Tibial nerve (tissue), 4 donors: ENCODE measurements around the gene ARL8B. TPM values are rescaled to one million over a fixed set of nuclear protein-coding genes. Genes with fewer than 3 reads are reported as not detected.
A peak's percentile ranks its signal among the peaks of the same experiment; 100 is the strongest.

ENCODE experiments used
- DNase-seq, 2 donors: peaks; one replicate each; pipeline ENCODE4 v3.0.0-alpha.2; 2019; ENCODE audit warnings: low spot score in 2 of 2
- H3K27ac ChIP-seq, 4 donors: fragments of 200-600 bp; sonication (generic) in 3 of 4; one replicate each; pipeline ENCODE4 v1.5.1; 2017 to 2019; ENCODE audit warnings: mild to moderate bottlenecking in 1 of 4
- H3K27me3 ChIP-seq, 2 donors: fragments of 200-600 bp; sonication (generic) in 1 of 2; one replicate each; pipeline versions ENCODE4 v1.5.1 to v1.6.0; 2017 to 2019
- H3K36me3 ChIP-seq, 3 donors: fragments of 200-600 bp; sonication (generic); one replicate each; pipeline ENCODE4 v1.5.1; 2018 to 2019
- H3K4me1 ChIP-seq, 4 donors: fragments of 200-600 bp; sonication (generic) in 3 of 4; one replicate each; pipeline ENCODE4 v1.5.1; 2017 to 2019
- H3K4me3 ChIP-seq, 4 donors: fragments of 200-600 bp; sonication (generic) in 3 of 4; one replicate each; pipeline ENCODE4 v1.5.1; 2017 to 2019; ENCODE audit warnings: mild to moderate bottlenecking in 1 of 4, moderate library complexity in 1 of 4
- H3K9me3 ChIP-seq, 4 donors: fragments of 200-600 bp; sonication (generic) in 3 of 4; one replicate each; pipeline ENCODE4 v1.5.1; 2017 to 2019
- EP300 ChIP-seq, 2 donors: sonication (generic); formaldehyde crosslinking; IDR thresholded peaks; one replicate each; pipeline ENCODE4 v1.6.1; 2017; ENCODE audit warnings: antibody characterized with exemption in 2 of 2, mild to moderate bottlenecking in 1 of 2
- POLR2A ChIP-seq, 2 donors: fragments of 450-650 bp; IDR thresholded peaks; one replicate each; pipeline ENCODE4 v1.6.1; 2017; ENCODE audit warnings: antibody characterized with exemption in 2 of 2, mild to moderate bottlenecking in 2 of 2, moderate library complexity in 2 of 2
- WGBS, 2 donors: methylation state at CpG; one replicate each; pipeline ENCODE4 v1.1.5; 2018; 5-methylcytosine and 5-hydroxymethylcytosine counted together
- total RNA-seq, 4 donors: library from RNA; depleted of rRNA; stranded (reverse); fragments of >200 nt; gene quantifications; one replicate each; pipeline ENCODE4 v1.1.0, GENCODE V29; 2016
- TF ChIP-seq, protein P1 (sequence below), 5 experiments: fragments of 200-600 bp in 3 of 5; fragments of 450-650 bp in 2 of 5; sonication (generic) in 3 of 5; IDR thresholded peaks; one replicate each; pipeline ENCODE4 v1.5.1; 2016 to 2019; ENCODE audit warnings: antibody characterized with exemption in 5 of 5, mild to moderate bottlenecking in 3 of 5, moderate library complexity in 2 of 5

ARL8B gene
- total RNA-seq, 4 donors from 2014 or later = 47.6 to 54.4 (median 49.4) TPM

DNA sequence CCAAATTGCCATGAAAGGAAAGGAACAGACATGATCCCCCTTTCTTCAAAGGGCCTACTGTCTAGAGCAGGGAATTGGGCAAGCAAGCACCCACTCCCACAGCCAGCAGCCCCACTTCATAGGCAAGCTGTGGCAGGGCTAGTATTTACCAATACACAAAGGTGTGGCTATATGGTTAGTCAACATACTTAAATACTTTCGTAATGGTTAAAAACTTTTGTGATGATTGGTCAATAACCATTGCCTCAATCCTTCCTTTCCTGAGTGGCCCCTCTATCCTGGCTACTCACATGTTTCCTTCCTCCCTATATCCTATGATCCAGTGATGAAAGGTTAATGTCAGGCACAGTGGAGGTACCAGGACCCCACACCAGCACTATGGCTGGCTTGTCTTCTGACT, 30.1 kb upstream of the ARL8B start:
- H3K36me3 ChIP-seq = no peaks in the 10 kb centered on the region
- peaks cover 0 to 8% of the 10 kb centered on the region in 2 donors for H3K27me3 ChIP-seq
- TF ChIP-seq EP300 (IDR thresholded peaks at IDR 0.05) (no peak), POLR2A (IDR thresholded peaks at IDR 0.05) (no peak)
- TF ChIP-seq, protein P1, sequence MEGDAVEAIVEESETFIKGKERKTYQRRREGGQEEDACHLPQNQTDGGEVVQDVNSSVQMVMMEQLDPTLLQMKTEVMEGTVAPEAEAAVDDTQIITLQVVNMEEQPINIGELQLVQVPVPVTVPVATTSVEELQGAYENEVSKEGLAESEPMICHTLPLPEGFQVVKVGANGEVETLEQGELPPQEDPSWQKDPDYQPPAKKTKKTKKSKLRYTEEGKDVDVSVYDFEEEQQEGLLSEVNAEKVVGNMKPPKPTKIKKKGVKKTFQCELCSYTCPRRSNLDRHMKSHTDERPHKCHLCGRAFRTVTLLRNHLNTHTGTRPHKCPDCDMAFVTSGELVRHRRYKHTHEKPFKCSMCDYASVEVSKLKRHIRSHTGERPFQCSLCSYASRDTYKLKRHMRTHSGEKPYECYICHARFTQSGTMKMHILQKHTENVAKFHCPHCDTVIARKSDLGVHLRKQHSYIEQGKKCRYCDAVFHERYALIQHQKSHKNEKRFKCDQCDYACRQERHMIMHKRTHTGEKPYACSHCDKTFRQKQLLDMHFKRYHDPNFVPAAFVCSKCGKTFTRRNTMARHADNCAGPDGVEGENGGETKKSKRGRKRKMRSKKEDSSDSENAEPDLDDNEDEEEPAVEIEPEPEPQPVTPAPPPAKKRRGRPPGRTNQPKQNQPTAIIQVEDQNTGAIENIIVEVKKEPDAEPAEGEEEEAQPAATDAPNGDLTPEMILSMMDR (IDR thresholded peaks at IDR 0.05) = no peak
- DNase-seq = no peak
- H3K4me3 ChIP-seq = no peak overlapping the region
- no peak overlapping the region for H3K27ac ChIP-seq
- peaks cover 0 to 26% (median 6%) of the 10 kb centered on the region in 4 donors for H3K4me1 ChIP-seq
- no peaks in the 10 kb centered on the region for H3K9me3 ChIP-seq
- WGBS, 2 donors = 94 to 100% methylated on average over 1 of the region's 1 CpG

DNA sequence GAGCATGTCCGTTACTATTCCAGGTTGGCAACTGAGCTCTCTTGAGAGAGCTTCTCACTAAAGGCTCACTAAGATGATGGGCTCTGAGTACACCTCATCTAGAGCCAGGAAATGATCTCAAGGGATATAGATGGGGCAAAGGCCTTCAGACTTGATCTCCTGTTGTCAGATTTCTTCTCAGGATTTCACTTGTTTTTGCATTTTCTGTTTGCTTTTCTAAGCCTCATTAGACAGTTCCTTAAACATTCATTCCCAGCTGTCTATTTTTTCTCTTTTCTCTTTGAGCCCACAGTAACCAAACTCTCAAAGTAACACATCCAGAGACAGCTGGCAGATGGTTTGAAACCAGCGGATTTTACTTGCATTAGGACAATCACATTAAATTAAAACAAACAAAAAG, 28.4 kb upstream of the ARL8B start:
- Histone ChIP-seq H3K9me3 (no peaks in the 10 kb centered on the region), H3K4me1 (peaks cover 0 to 13% (median 6%) of the 10 kb centered on the region in 4 donors), H3K36me3 (no peaks in the 10 kb centered on the region), H3K4me3 (no peak overlapping the region), H3K27me3 (peaks cover 0 to 8% of the 10 kb centered on the region in 2 donors), H3K27ac (no peak overlapping the region)
- no peak for TF ChIP-seq EP300 (IDR thresholded peaks at IDR 0.05)
- TF ChIP-seq POLR2A (IDR thresholded peaks at IDR 0.05) = no peak
- TF ChIP-seq, protein P1 (IDR thresholded peaks at IDR 0.05) = no peak
- DNase-seq = no peak
- 62 to 63% methylated on average over 2 of the region's 2 CpGs for WGBS, 2 donors

DNA sequence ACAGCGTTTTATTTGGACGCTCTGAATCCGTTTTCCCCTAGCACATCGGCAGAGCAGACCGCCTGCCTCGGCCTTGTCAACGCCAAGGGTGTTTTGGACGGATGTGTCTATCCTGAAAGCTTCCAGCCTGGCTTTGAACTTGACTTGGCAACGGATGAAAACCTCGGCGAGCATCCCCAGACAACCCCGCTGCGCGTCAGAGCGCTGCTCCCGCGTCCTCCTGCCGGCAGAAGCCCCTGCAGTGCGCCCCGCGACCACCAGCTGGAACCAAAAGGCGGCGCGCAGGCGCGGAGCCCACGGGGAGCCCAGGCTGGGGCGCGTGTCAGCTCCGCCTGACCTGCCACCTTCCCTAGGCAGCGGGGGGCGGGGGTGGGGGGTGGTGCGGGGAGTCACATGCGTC, 26.2 kb upstream of the ARL8B start:
- WGBS, 2 donors = 1 to 2% methylated on average over 10 to 33 of the region's 34 CpGs
- DNase-seq = no peak
- Histone ChIP-seq H3K9me3 (no peaks in the 10 kb centered on the region), H3K27me3 (peaks cover 0 to 8% of the 10 kb centered on the region in 2 donors), H3K36me3 (no peaks in the 10 kb centered on the region), H3K27ac (peak overlapping the region in 1 of 4 donors; percentile 10), H3K4me3 (peak overlapping the region; percentile 5 to 45 (median 18)), H3K4me1 (peaks cover 0 to 13% (median 6%) of the 10 kb centered on the region in 4 donors)
- TF ChIP-seq, protein P1 (IDR thresholded peaks at IDR 0.05) = no peak
- TF ChIP-seq POLR2A (IDR thresholded peaks at IDR 0.05) (no peak), EP300 (IDR thresholded peaks at IDR 0.05) (no peak)

DNA sequence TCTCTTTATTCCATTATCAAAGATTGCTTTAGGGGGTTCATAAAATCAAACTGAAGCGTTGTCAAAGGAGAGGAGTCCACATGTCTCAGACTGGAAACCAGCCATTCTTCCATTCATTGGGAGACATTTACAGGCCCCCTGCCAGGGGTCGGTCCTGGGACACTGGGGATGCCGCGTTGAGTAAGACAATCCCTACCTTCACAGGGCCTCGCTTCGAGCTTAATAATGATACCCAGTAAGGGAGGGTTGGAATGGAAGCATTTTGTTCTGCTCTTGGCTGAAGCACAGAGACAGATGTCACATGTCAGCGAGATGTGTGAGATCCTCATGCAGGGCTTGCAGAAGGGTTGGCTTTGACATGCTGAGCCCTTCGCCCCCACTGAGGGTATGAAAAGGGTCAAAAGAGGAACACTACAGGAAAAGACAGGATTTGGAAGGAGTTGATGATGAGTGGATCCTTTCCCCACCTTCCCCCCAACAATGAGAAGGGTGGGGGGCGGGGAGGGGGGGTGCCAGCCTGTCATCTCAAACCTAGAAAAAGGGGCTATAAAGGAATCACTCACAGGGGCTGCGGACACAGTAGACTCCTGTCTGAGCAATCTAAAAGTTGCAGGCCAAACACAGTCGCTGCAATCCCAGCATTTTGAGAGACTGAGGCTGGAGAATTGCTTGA, 25.6 kb upstream of the ARL8B start:
- peaks cover 0 to 8% of the 10 kb centered on the region in 2 donors for H3K27me3 ChIP-seq
- H3K27ac ChIP-seq = peak overlapping the region in 1 of 4 donors; percentile 10
- H3K36me3 ChIP-seq = no peaks in the 10 kb centered on the region
- peaks cover 0 to 13% (median 6%) of the 10 kb centered on the region in 4 donors for H3K4me1 ChIP-seq
- DNase-seq = no peak
- no peak for TF ChIP-seq EP300 (IDR thresholded peaks at IDR 0.05)
- TF ChIP-seq, protein P1 (IDR thresholded peaks at IDR 0.05) = no peak
- no peak for TF ChIP-seq POLR2A (IDR thresholded peaks at IDR 0.05)
- 55 to 61% methylated on average over 11 of the region's 11 CpGs for WGBS, 2 donors
- H3K9me3 ChIP-seq = no peaks in the 10 kb centered on the region
- peak overlapping the region in 2 of 4 donors; percentile 5 to 45 for H3K4me3 ChIP-seq

DNA sequence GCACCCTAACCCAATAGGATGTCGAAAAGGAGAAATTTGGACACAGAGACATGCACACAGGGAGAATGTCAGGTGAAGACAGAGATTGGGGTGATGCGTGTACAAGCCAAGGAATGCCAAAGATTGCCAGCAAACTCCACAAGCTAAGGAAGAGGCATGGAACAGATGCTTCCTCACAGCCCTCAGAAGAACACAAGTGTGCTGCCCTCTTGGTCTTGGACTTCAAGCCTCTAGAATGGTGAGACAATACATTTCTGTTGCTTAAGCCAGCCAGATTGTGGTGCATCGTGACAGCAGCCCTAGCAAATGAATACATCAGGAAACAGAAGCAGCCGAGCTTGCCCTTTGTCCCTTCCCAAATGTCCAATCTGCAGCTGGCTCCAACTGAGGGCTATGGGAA, 23.7 kb upstream of the ARL8B start:
- Histone ChIP-seq H3K27ac (no peak overlapping the region), H3K4me1 (peaks cover 0 to 13% (median 6%) of the 10 kb centered on the region in 4 donors), H3K9me3 (no peaks in the 10 kb centered on the region), H3K4me3 (no peak overlapping the region), H3K27me3 (peaks cover 0 to 8% of the 10 kb centered on the region in 2 donors), H3K36me3 (no peaks in the 10 kb centered on the region)
- TF ChIP-seq EP300 (IDR thresholded peaks at IDR 0.05) (no peak), POLR2A (IDR thresholded peaks at IDR 0.05) (no peak)
- TF ChIP-seq, protein P1 (IDR thresholded peaks at IDR 0.05) = no peak
- no peak for DNase-seq
- 62 to 72% methylated on average over 4 of the region's 4 CpGs for WGBS, 2 donors
